ENCODE measurements around the gene CAV1.

CAV1 gene

DNA sequence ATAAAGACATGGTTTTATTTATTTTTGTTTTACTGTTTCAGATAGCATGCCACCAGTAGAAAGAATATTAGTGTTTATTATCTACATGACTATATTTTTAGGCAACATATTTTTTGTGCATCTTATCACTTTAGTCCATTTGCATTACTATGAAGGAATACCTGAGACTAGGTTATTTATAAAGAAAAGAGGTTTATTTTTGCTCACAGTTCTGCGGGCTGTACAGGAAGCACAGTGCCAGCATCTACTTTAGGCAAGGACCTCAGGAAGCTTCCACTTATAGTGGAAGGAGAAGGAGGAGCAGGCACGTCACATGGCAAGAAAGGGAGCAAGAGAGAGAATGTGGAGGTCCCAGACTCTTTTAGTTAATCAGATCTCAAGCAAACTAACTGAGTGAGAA is 19.6 kb upstream of the CAV1 start:
- DNase-seq, result no peak

DNA sequence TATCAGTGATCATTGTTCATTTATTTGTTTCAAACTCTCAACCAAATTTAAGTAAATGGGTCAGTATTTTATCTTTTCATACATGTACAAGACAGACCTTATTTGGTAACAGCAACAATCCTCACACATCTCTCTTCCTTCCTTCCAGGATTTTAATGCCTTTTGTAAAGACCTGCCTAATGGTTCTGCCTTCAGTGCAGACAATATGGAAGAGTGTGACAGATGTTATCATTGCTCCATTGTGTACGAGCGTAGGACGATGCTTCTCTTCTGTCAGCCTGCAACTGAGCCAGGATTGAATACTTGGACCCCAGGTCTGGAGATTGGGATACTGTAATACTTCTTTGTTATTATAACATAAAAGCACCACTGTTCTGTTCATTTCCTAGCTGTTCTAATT is 19.0 kb upstream of the CAV1 start:
- no peak for DNase-seq

DNA sequence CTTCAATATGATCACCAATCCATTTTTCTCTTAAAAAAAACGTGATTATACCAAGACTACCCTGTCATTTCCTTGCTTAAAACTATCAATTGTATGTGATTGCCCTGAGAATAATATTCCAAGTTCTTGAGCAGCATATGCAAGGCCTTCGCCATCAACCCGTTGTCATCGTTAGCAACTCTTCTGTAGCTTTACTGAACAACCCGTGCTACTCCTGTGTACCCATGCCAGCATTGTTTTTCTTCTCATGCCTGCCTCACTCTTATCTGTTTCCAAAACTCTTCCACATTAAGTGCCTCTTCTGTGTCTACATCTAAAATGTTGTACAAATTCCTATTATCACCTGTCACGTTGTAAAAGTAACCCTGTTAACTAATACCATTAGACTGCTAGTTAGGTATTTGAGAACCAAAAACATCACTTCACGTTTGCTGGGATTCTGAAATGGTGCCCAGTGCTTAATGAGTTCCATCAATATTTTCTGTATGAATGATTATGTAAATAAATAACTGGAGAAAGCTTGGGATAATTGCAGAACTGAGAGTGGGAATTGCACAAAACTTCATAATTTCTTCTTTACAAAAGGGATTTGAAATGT is 14.8 kb upstream of the CAV1 start:
- DNase-seq, result no peak

DNA sequence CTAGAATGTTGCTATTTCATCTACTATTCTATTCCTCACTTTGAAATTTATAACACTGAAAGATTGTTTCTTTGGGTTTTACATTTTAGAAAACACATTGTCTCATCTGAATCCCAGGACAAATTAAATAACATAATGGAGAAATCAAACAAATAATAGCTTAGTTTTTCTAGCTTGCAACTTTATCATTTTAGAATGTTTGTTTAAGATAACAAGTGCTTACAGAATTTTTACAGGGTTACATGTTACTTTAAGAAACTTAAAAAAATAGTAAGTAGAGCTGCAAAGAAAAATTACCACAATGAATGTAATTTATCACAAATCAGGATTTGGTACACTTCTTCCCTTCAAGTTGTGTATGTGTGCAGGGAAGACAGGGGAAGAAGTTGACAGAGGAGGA is 14.0 kb upstream of the CAV1 start:
- no peak for DNase-seq

DNA sequence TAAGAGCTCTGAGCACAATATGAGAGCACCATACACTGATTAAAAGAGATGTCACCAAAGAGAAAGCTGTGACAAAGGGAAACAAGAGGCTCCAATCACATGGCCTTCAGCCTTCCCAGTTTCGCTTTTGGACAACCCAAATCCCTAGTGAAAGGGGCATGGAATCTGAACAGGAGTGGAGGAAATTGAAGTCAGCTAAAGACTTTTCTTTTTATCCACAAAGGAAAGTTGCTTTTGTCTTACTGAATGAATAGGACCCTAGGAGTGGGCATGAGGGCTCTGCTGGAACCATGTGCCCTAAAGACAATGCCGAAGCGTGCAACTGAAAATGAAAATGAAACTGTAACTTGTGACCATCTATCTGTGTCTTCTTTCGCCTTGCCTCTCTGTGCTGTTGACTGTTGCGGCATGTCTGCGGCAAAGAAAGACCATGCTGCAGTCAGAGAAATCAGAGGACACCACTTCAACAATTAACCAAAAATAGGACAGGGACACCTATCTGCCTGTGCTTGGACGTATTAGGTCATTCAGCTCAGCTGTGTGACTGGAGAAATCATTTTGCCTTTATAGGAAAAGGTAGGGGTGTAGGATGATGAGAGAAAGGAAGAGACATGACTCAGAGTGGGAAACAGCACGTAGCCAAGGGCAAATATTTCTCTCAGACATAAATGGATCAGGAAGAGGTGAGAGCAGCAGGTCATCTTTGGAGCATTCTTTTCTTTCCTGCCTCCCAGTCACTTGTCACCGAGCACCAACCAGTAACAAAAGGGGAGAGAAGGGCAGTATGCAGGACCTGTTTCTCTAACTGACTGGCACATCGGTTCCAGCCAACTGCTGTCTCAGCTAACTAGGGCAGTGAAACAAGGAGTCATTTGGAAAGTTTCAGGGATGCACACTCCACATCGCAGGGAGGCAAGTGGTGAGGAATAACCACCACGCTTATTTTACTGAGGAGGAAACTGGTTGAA is 13.0 kb upstream of the CAV1 start:
- DNase-seq, result no peak

DNA sequence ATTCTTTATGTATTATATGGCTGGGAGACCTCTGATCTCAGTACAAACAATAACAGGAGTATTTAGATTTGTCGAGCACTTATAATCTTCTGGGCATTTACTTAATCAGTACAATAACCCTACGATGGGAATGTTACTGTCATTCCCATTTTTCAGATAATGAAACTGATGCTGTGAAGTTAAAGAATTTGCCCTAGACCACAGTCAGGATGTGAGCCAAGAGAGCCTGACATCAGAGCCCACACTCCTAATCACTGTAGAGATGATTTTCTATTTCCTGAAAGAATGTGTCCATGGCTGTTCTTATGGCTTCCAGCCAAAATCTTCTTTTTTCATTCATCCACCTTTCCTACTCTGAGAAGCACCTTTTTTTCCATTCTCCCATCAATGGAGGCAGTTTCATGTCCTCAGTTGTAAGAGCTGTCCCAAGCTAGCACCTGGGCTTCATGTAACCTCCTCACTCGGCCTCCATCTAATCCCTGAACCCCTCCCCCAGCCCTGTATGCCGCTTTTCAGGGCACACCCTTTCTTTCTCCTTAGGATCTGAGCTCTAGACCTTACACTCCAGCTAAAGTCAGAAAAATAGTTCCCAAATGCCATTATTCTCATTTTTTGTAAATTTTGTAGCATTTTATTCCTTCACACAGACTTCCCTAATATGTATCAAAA is 12.2 kb upstream of the CAV1 start:
- DNase-seq, result no peak

DNA sequence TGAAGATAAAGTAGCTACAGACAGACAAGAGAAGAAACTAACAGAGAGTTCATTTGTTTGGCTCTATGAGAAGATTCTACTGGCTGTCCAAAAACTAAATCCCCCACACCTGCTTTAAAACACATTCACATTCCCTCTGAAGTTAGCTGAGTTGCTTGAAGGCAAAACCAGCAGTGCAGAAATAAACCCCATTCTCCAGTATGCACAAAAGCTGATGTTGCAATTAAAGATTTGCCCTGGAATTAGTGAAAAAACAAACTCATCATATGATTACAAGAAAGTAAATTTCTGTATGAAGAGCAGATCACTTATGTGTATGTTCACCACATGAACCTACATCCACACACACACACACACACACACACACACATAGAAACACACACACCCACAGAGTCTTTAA is 9.3 kb upstream of the CAV1 start:
- no peak for DNase-seq

DNA sequence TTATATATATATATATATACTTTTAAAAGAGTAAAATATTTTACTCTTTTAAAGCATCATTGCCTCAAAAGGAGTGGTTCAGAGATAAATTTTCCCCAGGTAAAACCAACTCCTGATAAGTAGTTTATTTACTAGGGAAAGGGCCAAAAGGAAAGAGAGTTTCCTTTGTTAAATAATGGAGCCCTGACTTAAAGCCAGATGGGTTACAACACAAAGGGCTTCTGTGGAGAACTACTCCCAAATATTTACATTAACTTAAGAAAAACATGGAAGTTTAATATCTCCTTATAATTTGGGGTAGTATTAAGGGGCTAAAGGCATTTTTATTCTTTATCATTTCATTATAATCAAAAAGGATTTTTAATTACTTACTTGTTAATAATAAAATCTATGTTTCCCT is 8.5 kb upstream of the CAV1 start:
- DNase-seq, result no peak

DNA sequence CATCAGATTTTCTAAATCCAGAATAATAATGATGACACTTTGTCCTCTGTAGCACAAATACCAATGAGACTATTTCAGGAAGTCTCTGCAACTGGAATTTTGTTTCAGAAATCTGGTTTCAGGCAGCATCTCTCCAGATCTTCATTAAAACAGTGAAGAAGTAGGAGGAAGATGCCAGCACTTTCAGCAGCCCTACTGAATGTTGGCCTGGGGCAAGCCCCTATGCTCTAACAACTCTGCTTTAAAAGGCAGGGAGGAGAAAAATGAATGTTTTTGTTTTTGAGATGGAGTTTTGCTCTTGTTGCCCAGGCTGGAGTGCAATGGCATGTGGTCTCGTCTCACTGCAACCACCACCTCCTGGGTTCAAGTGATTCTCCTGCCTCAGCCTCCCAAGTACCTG is 7.2 kb upstream of the CAV1 start:
- DNase-seq, result no peak

DNA sequence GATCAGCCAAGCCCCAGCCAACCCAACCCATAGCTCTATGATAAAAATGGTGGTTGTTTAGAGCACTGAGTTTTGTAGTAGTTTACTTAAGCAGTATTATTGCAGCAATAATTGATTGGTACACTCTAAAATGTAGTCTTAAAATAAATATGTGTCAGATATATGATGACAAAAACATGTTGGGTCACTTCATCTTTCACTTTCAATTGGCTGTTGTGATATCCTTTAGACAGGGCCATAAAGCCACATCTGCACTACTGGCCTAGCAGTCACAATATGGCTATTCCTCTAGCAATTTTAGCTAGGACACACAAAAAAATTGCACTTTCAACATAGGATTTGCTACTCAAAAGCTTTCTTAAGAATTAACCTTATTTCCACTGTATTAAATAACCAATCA is 5.9 kb upstream of the CAV1 start:
- DNase-seq, result no peak

DNA sequence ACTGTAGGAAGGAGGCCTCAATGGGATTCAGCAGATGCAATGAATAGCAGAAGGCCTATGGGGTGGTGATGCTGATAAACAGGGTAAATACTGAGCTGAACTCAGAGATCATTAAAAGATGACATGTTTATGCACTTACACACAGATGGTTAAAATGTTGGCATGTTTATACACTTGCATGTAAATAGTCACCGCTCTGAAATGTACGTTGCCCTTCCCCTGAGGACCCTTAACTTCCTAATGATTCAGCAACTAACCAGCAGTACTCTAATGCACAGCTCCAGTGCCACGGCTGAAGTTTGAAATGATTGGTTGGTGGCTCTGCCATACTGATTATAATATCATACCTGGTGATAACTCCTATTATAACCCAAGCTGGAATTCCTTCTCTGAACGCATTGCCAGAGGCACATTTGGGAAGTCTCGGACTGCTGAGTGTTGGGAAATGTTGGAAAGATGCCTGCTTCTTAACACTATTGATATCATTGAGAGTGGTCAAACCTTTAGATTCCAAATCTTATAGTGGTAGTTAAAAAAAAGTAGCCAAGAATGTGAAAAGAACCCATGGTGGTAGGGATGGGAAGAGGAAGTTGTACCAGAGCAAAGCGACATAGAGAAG is 3.7 kb upstream of the CAV1 start:
- no peak for DNase-seq

DNA sequence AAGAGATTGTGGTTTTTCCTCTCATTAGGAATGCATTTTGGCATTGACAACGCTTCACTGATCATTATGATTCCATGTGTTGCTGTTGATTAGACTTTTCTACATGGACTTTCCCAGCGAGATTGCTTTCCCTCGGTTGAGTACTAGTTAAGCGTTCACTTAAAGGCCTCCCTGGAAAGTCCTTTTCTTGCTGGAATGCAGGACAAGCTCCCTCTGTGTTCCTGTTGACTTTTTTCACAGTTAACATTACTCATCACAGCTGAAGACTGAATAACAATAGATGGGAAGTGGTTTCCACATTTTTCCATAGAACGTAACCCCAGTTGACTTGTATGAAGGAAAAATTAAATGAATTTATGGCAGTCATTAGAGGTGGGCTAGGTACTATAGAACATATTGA is 2.6 kb upstream of the CAV1 start:
- DNase-seq, result no peak

DNA sequence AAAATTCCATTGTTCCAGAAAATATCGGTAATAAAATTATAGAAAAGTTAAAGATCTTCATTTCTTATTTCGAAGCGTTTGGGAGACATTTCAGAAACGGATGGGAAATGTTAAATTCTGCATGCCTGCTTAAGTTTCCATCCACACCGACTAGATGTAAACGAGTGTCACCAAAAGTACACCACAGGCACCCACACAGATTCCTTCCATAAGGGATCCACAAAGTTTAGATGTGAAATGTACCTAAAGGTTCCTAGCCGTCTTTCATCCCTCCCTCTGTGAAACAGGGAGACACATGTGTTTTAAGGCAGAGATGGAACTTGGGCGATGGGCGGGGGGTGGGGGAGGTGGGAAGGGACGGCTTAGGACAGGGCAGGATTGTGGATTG is 621 bp upstream of the CAV1 start:
- no peak for DNase-seq

DNA sequence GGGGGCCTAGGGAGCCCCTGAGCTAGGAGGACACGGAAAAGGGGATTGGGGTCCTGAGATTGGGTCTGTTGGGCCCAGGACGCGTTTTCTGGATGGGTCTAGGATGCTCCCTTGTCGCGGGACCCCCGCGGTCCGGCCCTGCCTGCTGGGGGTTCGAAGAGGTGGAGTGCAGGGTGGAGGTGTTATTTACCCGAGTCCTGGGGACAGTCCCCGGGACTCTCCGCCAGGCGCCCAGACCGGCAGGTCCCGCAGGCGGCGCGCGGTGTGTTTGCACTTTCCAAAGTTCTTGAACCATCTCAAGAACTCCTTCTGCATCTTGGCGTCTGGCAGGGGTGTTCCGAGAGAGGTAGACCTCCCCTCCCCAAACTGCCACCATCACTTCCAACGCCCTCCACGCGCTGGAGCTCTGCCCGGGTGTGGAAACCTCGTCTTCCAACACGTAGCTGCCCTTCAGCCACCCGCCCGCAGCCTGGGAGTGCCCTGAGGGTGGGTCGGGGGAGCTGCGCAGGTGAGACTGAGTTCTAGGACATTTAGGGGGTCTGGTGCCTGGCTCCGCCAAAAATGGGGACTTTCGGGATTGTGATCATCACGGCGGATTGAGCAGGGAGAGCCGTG is 569 bp downstream of the CAV1 start:
- DNase-seq, result no peak

DNA sequence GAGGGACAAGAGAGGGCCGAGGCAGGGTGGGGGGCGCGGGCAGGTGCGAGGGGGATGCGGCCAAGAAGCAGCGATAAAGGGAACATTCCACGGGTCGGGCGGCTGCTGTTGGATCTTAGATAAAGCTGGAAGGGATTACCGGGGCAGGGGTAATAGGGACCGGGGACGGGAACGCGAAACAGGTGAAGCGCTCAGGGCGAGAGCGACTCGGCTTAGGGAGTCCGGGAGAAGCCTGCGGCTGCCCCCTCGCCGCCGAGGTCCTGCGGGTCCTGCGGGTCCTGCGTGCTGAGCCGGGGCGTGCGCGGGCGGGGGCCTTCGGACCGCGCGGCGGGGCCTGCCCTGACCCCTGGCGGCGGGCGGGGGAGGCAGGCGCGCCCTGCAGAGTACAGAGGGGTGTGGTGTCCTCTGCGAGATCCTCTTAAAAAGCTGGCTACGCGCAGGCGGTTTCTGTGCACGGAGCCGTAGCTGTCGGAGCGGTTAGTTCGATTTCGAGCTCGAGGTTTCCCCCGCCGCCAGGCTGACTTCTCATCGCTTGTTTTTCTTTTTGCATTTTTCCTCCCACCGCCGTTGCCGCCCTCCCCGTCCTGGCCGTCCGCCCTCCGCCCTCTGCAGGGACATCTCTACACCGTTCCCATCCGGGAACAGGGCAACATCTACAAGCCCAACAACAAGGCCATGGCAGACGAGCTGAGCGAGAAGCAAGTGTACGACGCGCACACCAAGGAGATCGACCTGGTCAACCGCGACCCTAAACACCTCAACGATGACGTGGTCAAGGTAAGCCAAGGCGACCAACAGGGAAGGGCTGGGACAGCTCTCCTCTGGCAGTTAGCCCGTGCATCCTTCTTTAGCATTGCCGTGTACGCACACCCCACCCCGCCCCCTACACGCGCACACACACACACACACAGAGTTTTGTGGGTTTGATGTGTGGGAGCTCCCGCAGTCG is 1.4 kb downstream of the CAV1 start:
- DNase-seq, result peak; percentile 30 to 61

DNA sequence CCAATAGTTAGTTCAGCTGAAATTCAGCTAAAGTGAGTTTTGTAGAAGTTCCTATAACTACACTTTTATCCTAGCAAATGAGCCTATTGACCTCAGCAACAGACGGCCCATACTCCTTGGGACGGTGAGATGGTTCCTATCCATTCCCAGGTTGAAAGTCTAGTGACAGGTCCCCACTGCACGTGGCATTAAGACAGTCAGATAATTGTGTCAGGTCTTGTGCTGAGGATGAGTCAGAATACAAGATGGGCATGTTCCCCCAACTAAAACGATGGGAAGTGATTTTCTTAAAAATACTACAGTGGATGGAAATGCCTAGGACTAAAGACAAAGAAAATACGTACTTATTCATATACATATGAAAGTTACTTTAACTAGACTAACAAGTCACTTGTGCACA is 2.1 kb downstream of the CAV1 start:
- DNase-seq, result no peak

DNA sequence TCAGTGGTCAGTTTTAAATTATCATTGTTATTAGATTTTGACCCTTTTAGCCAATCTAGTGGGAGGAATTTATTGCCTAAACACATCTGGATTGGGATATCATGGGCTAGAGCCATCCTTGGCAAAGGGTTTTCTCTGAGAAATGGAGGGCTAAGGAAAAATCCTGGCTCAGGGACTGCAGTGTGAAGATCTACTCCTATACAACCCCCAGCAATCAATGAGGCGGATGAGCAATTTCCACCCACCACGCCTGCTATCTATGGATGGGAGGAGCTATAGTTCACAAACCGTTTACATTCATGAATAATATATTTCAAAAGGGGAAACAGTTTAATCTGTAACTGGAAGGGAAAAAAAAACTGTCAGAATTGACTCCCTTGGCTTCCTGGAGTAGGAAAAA is 2.7 kb downstream of the CAV1 start:
- DNase-seq, result no peak

DNA sequence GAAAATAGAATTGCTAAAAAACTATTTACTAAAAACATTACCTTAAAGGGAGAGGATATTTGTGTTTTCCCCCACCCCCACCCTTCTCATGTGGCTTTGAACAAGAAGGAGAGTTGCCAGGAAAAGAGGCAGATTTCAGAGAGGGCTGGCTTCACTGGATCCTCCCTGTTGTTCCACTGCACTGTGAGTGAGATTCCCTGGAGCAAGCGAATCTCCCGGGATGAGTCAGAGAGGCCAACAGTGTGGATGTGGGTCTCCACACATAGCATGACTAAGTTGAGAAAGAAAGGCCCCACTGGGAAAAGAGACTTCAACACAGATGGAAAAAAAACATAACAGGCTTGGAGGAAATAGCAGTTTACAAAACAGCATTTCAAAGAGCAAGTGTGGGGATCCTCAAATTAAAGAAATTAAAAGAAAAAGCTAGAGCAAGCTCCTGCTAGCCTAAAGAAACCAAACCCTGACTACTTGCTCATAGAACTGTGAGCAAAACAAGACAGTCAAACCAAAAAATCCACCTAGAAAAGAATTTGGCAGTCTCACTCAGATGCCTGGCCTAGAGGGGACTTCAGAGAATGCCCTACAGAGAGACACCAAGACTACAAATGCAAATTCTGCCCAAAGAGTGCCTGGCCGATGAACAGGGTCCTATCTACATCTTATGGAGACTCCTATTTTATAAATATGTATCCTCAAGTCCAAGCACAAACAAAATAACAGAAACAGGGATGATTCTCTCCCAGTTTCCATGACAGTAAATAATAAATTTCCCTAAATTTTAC is 3.4 kb downstream of the CAV1 start:
- DNase-seq, result no peak

DNA sequence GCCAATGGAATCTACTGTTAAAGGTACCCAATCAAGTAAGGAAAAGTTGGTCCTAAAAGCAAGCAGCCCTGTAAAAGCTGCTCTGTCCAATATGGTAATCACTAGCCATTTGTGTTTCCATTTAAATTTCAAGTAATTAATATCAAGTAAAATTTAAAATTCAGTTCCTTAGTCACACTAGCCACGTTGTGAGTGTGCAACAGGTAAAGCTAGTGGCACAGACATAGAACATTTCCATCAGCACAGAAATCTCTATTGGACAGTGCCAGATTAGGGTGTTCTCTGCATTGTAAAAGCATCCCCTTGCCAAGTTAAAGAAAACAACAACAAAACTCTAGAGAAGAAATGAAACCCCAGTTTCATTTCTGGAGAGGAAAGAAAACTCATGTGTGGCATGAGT is 4.4 kb downstream of the CAV1 start:
- no peak for DNase-seq

DNA sequence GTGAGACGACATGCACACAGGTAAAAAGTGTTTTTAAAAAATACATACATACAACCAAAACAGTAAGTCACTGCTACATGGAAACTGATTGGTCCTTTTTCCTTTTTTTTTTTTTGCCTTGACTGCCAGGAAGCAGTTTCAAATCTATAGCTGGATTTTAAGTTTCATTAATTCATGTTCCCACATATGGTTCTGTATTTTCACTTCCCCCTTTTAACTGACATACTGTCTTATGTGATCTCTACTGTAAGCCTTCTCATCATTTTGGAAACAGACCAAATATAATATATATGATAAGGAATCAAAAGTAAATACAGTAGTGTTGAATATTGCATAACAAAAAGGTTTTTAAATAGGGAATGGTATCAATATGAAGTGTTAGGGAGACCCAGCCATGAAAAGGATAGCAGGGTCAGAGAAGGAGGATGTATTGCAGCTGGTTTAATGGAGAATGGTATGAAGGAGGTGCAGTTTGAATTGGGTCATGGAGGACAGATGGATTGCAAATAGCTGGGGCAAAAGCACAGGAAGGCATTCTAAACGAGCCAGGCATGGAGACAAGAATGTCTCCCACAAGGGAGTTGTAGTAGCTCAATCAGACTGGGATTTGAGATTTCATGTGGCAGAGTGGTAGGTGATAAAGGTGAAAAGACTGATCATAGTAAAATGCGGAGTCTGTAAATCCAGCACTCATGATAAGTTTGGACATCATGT is 5.4 kb downstream of the CAV1 start:
- no peak for DNase-seq

Data from NCI-H1930 (cell line).